ENCODE measurements around the gene NUDT9. TPM values are rescaled to one million over a fixed set of nuclear protein-coding genes. Genes with fewer than 3 reads are reported as not detected.
"Not testable (repeated sequence)": the region's sequence is repeated elsewhere in the genome, so short reads cannot be mapped to it uniquely, and the experiment has no call there.

NUDT9 gene
- total RNA-seq, 1 experiment from 2014 or later = 28.7 TPM

DNA sequence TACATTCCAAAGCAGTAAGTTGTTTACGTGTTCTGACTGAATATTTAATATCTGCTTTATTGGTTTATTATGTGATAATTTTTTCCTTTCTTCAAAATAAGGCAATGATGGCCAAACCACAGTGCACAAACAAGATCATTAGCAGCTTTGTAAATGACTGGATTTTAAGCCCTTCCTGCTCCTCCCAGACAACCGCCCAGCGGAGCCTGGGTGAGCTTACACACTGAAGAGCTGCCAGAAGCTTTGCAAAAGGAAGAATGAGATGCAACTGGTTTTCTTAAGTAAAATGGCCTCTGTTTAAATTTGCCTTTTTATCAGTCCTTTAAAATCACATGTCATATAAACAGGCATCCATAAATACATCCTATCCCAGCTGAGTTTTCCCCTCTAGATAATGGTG lies 54.6 kb downstream of the NUDT9 start:
- H3K4me3 ChIP-seq (ENCODE audit: low read depth, low read length) = no peak overlapping the region
- no peaks in the 10 kb centered on the region for H3K4me1 ChIP-seq
- no peak overlapping the region for H3K27ac Mint-ChIP-seq (ENCODE audit: unreplicated experiment)
- TF ChIP-seq, protein P1, sequence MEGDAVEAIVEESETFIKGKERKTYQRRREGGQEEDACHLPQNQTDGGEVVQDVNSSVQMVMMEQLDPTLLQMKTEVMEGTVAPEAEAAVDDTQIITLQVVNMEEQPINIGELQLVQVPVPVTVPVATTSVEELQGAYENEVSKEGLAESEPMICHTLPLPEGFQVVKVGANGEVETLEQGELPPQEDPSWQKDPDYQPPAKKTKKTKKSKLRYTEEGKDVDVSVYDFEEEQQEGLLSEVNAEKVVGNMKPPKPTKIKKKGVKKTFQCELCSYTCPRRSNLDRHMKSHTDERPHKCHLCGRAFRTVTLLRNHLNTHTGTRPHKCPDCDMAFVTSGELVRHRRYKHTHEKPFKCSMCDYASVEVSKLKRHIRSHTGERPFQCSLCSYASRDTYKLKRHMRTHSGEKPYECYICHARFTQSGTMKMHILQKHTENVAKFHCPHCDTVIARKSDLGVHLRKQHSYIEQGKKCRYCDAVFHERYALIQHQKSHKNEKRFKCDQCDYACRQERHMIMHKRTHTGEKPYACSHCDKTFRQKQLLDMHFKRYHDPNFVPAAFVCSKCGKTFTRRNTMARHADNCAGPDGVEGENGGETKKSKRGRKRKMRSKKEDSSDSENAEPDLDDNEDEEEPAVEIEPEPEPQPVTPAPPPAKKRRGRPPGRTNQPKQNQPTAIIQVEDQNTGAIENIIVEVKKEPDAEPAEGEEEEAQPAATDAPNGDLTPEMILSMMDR (IDR thresholded peaks at IDR 0.05; ENCODE audit: insufficient read depth in 1 of 2, low read depth in 1 of 2, low read length in 1 of 2, severe bottlenecking in 1 of 2, unreplicated experiment in 1 of 2) = no peak
- no peaks in the 10 kb centered on the region for H3K36me3 ChIP-seq (ENCODE audit: control insufficient read depth, insufficient read depth, low read length)
- intact Hi-C loops (cut with micrococcal nuclease; ENCODE audit: unreplicated experiment) = no loop called here
- CTCF ChIA-PET = no interaction called here
- no peaks in the 10 kb centered on the region for H3K36me3 Mint-ChIP-seq (ENCODE audit: insufficient read depth, unreplicated experiment)
- no peak overlapping the region for H3K4me3 Mint-ChIP-seq (ENCODE audit: unreplicated experiment)
- H3K4me1 Mint-ChIP-seq (ENCODE audit: low read depth, unreplicated experiment) = no peaks in the 10 kb centered on the region
- no peaks in the 10 kb centered on the region for H3K27me3 ChIP-seq (replicated peaks; ENCODE audit: control insufficient read depth, insufficient read depth, low read length)
- H3K9me3 ChIP-seq = no peaks in the 10 kb centered on the region
- no TSS peak for BruUV-seq (replicated peaks)
- H3K9me3 Mint-ChIP-seq (ENCODE audit: unreplicated experiment) = no peaks in the 10 kb centered on the region
- H3K27me3 Mint-ChIP-seq (ENCODE audit: insufficient read depth, unreplicated experiment) = no peaks in the 10 kb centered on the region
- POLR2A ChIA-PET = no interaction called here
- DNase-seq = no peak

DNA sequence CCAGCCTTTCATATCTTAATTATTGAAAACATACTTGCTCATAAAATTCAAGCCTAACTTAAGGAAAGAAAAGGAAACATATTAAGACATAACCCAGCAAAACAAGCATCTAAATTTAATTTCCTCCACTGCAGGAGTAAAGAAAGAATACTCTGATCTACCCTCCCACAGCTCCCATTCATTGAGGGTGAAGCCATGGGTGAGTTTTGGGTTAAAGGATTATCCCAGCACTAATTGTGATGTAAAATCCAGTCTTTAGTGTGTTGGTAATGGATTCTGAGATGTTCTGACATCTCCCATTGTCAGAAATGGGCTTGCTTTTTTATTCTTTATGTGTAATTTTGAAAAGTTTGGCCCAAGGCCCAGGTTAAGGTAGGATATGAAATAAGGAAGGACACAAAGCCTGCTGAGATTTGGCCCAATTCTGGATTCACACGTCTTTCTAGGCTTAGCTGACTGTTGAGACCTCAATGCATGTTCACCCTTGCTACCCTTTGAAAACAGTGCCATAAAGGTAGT lies 56.4 kb downstream of the NUDT9 start:
- ChIA-PET CTCF (no interaction called here), POLR2A (no interaction called here)
- BruUV-seq (replicated peaks) = no TSS peak
- Histone ChIP-seq H3K27me3 (replicated peaks; ENCODE audit: control insufficient read depth, insufficient read depth, low read length) (no peaks in the 10 kb centered on the region), H3K36me3 (ENCODE audit: control insufficient read depth, insufficient read depth, low read length) (no peaks in the 10 kb centered on the region), H3K4me1 (no peaks in the 10 kb centered on the region), H3K4me3 (ENCODE audit: low read depth, low read length) (no peak overlapping the region), H3K9me3 (no peaks in the 10 kb centered on the region)
- TF ChIP-seq, protein P1 (IDR thresholded peaks at IDR 0.05; ENCODE audit: insufficient read depth in 1 of 2, low read depth in 1 of 2, low read length in 1 of 2, severe bottlenecking in 1 of 2, unreplicated experiment in 1 of 2) = no peak
- Mint-ChIP-seq H3K27ac (ENCODE audit: unreplicated experiment) (no peak overlapping the region), H3K4me1 (ENCODE audit: low read depth, unreplicated experiment) (no peaks in the 10 kb centered on the region), H3K4me3 (ENCODE audit: unreplicated experiment) (no peak overlapping the region), H3K36me3 (ENCODE audit: insufficient read depth, unreplicated experiment) (no peaks in the 10 kb centered on the region), H3K9me3 (ENCODE audit: unreplicated experiment) (no peaks in the 10 kb centered on the region), H3K27me3 (ENCODE audit: insufficient read depth, unreplicated experiment) (no peaks in the 10 kb centered on the region)
- intact Hi-C loops (cut with micrococcal nuclease; ENCODE audit: unreplicated experiment) = no loop called here
- no peak for DNase-seq

DNA sequence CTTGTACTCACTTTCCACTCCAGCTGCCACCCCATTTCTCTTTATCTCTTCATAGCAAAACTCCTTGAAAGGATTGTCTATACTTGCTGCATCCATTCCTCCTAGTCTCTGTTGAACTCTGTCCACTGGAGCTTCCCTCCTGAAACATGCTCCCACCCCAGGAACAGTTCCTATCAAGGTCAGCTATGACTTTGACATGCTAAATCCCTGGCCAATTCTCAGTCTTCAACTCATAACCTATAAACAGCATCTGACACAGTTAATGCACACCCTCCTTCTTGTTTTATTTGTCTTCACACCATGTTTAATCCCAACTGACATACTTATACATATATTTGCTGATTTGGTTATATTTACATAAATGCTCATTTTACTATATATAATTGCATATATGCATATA lies 59.0 kb downstream of the NUDT9 start:
- no peak for DNase-seq
- Mint-ChIP-seq H3K9me3 (ENCODE audit: unreplicated experiment) (no peaks in the 10 kb centered on the region), H3K4me3 (ENCODE audit: unreplicated experiment) (no peak overlapping the region), H3K27me3 (ENCODE audit: insufficient read depth, unreplicated experiment) (no peaks in the 10 kb centered on the region), H3K4me1 (ENCODE audit: low read depth, unreplicated experiment) (no peaks in the 10 kb centered on the region), H3K36me3 (ENCODE audit: insufficient read depth, unreplicated experiment) (no peaks in the 10 kb centered on the region), H3K27ac (ENCODE audit: unreplicated experiment) (no peak overlapping the region)
- ChIA-PET CTCF (no interaction called here), POLR2A (no interaction called here)
- no peaks in the 10 kb centered on the region for H3K9me3 ChIP-seq
- H3K4me3 ChIP-seq (ENCODE audit: low read depth, low read length) = no peak overlapping the region
- no peaks in the 10 kb centered on the region for H3K36me3 ChIP-seq (ENCODE audit: control insufficient read depth, insufficient read depth, low read length)
- TF ChIP-seq, protein P1 (IDR thresholded peaks at IDR 0.05; ENCODE audit: insufficient read depth in 1 of 2, low read depth in 1 of 2, low read length in 1 of 2, severe bottlenecking in 1 of 2, unreplicated experiment in 1 of 2) = no peak
- BruUV-seq (replicated peaks) = no TSS peak
- no peaks in the 10 kb centered on the region for H3K4me1 ChIP-seq
- intact Hi-C loops (cut with micrococcal nuclease; ENCODE audit: unreplicated experiment) = no loop called here
- no peaks in the 10 kb centered on the region for H3K27me3 ChIP-seq (replicated peaks; ENCODE audit: control insufficient read depth, insufficient read depth, low read length)

DNA sequence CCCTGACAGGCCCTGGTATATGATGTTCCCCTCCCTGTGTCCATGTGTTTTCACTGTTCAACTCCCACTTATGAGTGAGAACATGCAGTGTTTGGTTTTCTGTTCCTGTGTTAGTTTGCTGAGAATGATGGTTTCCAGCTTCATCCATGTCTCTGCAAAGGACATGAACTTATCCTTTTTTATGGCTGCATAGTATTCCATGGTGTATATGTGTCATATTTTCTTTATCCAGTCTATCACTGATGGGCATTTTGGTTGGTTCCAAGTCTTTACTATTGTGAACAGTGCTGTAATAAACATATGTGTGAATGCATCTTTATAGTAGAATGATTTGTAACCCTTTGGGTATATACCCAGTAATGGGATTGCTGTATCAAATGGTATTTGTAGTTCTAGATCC lies 60.9 kb downstream of the NUDT9 start:
- DNase-seq; H3K4me1 Mint-ChIP-seq (ENCODE audit: low read depth, unreplicated experiment); H3K27me3 Mint-ChIP-seq (ENCODE audit: insufficient read depth, unreplicated experiment): not testable (repeated sequence)

DNA sequence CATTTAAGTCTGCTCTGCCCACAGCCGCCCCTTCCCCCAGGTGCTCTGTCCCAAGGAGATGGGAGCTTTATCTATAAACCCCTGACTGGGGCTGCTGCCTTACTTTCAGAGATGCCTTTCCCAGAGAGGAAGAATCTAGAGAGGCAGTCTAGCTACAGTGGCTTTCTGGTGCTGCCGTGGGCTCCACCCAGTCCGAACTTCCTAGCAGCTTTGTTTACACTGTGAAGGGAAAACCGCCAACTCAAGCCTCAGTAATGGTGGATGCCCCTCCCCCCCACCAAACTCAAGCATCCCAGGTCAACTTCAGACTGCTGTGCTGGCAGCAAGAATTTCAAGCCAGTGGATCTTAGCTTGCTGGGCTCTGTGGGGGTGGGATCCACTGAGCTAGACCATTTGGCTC lies 66.3 kb downstream of the NUDT9 start:
- intact Hi-C loops (cut with micrococcal nuclease; ENCODE audit: unreplicated experiment); H3K9me3 ChIP-seq; POLR2A ChIA-PET; CTCF ChIA-PET; H3K4me1 ChIP-seq; H3K4me1 Mint-ChIP-seq (ENCODE audit: low read depth, unreplicated experiment); H3K9me3 Mint-ChIP-seq (ENCODE audit: unreplicated experiment); BruUV-seq (replicated peaks); H3K27ac Mint-ChIP-seq (ENCODE audit: unreplicated experiment); H3K27me3 ChIP-seq (replicated peaks; ENCODE audit: control insufficient read depth, insufficient read depth, low read length); H3K27me3 Mint-ChIP-seq (ENCODE audit: insufficient read depth, unreplicated experiment); H3K36me3 ChIP-seq (ENCODE audit: control insufficient read depth, insufficient read depth, low read length); H3K4me3 Mint-ChIP-seq (ENCODE audit: unreplicated experiment); DNase-seq; H3K4me3 ChIP-seq (ENCODE audit: low read depth, low read length); H3K36me3 Mint-ChIP-seq (ENCODE audit: insufficient read depth, unreplicated experiment): not testable (repeated sequence)

More for the DNA sequence above, 60.9 kb downstream of the NUDT9 start:
- BruUV-seq (replicated peaks); H3K9me3 ChIP-seq; H3K4me3 Mint-ChIP-seq (ENCODE audit: unreplicated experiment); POLR2A ChIA-PET; H3K27ac Mint-ChIP-seq (ENCODE audit: unreplicated experiment); H3K4me3 ChIP-seq (ENCODE audit: low read depth, low read length); H3K36me3 Mint-ChIP-seq (ENCODE audit: insufficient read depth, unreplicated experiment); H3K9me3 Mint-ChIP-seq (ENCODE audit: unreplicated experiment); H3K36me3 ChIP-seq (ENCODE audit: control insufficient read depth, insufficient read depth, low read length); H3K4me1 ChIP-seq; intact Hi-C loops (cut with micrococcal nuclease; ENCODE audit: unreplicated experiment); H3K27me3 ChIP-seq (replicated peaks; ENCODE audit: control insufficient read depth, insufficient read depth, low read length): not testable (repeated sequence)
- CTCF ChIA-PET = interaction anchor here (0.6 kb wide), 1 partner anchor 85 kb away, joined by 3 read pairs; no protein-coding TSS in a partner anchor
